GM21737 (cell line): ENCODE measurements around the gene KDM6B.
"Not testable (repeated sequence)": the region's sequence is repeated elsewhere in the genome, so short reads cannot be mapped to it uniquely, and the experiment has no call there.

Experiments used
- ATAC-seq: cut with Tn5 transposase; IDR thresholded peaks from one replicate; pipeline ENCODE4 v1.9.1; 2021; ENCODE audit warnings: mild to moderate bottlenecking, moderate library complexity; ENCODE audit not compliant: unreplicated experiment

The KDM6B gene, protein sequence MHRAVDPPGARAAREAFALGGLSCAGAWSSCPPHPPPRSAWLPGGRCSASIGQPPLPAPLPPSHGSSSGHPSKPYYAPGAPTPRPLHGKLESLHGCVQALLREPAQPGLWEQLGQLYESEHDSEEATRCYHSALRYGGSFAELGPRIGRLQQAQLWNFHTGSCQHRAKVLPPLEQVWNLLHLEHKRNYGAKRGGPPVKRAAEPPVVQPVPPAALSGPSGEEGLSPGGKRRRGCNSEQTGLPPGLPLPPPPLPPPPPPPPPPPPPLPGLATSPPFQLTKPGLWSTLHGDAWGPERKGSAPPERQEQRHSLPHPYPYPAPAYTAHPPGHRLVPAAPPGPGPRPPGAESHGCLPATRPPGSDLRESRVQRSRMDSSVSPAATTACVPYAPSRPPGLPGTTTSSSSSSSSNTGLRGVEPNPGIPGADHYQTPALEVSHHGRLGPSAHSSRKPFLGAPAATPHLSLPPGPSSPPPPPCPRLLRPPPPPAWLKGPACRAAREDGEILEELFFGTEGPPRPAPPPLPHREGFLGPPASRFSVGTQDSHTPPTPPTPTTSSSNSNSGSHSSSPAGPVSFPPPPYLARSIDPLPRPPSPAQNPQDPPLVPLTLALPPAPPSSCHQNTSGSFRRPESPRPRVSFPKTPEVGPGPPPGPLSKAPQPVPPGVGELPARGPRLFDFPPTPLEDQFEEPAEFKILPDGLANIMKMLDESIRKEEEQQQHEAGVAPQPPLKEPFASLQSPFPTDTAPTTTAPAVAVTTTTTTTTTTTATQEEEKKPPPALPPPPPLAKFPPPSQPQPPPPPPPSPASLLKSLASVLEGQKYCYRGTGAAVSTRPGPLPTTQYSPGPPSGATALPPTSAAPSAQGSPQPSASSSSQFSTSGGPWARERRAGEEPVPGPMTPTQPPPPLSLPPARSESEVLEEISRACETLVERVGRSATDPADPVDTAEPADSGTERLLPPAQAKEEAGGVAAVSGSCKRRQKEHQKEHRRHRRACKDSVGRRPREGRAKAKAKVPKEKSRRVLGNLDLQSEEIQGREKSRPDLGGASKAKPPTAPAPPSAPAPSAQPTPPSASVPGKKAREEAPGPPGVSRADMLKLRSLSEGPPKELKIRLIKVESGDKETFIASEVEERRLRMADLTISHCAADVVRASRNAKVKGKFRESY (N-terminal part only)

DNA sequence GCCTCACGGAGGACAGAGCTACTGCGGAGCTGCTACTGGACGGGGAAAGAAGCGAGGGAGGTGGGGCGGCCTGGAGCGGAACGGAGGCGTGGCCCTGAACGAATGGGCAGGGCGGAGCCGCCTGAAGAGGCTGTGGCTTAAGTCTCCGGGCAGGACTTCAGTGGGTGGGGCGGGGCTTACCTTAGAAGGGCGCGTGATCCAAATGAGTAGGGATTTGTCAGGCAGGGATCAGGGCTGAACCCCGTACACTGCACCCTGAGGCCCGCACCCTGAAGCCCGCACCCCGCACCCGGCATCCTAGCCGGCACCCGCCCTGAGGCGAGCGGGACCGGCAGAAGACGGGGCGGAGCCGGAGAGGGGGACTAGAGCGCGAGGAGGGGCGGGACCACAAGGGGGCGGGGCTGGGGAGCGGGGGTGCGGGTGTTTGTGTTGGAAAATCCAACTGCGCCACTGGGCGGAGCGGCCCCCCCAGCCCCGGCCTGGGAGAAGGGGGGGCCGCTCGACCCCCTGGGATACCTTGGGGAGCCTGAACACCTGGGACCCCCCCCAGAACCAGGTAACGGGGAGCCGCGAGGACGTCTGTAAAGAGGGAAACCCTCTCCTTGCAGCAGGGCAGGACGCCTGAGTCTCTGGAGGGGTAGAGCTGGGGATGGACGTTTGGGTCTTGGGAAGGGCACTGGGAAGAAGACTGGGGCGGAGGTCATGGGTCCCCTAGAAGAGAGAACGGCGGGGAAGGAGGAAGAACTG, at the start of gene KDM6B:
Gene KDM6B, plus strand, starts transcription at position 423 of the 747 bp plus-strand sequence. CDS start 11,338 bp downstream, outside the sequence.
- peak; percentile 33 for ATAC-seq

DNA sequence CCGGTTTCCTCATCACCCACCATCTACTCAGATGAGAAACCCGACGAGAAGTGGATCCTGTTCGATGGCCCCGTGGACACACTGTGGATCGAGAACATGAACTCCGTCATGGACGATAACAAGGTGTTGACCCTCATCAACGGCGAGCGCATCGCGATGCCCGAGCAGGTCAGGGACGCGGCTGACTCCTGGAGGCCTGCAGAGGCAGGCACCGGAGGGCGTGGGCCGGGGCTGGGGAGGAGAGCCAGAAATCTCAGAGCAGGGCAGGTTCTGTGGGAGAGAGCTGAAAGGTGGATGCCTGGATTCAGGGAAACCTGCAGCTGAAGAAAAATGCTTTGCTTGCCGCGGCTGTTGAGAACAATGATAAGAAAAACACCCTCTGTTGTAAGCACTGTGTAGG, 47.2 kb upstream of the KDM6B start:
- ATAC-seq, result no peak

DNA sequence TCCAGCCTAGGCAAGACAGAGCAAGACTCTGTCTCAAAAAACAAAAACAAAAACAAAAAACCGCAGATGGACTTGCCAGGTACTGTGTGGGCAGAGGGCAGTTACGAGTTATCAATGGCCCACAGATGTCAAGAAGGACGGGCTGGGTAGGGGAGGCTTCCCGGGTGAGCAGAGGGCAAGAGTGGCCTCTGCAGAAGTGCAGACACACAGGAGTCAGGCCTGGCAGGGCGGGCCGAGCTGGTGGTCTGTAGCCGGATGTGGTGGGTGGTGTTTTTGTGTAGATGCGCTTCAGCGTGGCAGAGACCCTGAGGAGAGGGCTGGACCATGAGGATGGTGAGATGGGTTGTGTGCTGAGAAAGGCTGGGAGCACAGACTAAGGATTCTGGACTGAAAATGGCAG, 44.9 kb upstream of the KDM6B start:
- no peak for ATAC-seq

DNA sequence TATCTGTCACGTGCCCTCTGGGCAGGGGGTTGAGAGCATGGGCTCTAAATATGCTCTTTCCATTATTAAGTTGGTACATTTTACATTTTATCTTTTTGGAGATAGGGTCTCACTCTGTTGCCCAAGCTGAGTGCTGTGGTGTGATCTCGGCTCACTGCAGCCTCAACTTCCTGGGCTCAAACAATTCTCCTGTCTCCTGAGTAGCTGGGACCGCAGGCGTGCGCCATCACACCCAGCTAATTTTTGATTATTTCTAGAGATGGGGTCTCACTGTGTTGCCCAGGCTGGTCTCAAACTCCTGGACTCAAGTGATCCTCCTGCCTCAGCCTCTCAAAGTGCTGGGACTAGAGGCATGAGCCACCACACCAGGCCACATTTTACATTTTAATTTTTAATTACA, 43.9 kb upstream of the KDM6B start:
- ATAC-seq, result no peak

DNA sequence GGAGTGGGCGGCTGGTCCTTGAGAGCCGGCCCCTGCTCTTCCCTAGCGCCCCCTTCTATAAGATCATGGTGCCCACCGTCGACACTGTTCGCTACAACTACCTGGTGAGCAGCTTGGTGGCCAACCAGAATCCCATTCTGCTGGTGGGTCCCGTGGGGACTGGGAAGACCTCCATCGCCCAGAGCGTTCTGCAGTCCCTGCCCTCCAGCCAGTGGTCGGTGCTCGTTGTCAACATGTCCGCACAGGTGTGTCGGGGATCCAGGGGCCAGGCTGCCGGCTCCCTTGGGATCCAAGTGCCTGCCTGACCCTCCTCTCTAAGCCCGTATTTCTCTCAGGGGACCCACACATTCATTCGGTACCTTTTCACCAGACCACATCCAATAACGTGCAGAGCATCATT, 41.4 kb upstream of the KDM6B start:
- ATAC-seq, result no peak

GRCh38 chr17:7794075-7794663, 39.8 kb upstream of the KDM6B start:
- no peak for ATAC-seq

DNA sequence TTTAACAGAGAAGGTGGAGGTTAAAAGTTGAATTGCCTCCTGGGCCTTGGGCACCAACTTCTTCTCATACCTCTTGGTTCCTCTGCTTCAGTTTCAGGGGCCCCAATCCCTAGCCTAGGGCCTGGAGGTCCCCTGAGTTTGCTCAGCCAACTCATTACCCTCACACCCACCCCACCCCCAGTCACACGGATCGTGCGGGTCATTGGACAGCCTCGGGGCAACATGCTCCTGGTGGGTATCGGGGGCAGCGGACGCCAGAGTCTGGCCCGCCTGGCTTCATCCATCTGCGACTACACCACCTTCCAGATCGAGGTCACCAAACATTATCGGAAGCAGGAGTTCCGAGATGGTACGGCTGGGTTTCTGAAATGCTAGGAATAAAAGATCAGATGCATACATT, 36.0 kb upstream of the KDM6B start:
- no peak for ATAC-seq

GRCh38 chr17:7798839-7799238, 35.2 kb upstream of the KDM6B start:
- ATAC-seq, result no peak

DNA sequence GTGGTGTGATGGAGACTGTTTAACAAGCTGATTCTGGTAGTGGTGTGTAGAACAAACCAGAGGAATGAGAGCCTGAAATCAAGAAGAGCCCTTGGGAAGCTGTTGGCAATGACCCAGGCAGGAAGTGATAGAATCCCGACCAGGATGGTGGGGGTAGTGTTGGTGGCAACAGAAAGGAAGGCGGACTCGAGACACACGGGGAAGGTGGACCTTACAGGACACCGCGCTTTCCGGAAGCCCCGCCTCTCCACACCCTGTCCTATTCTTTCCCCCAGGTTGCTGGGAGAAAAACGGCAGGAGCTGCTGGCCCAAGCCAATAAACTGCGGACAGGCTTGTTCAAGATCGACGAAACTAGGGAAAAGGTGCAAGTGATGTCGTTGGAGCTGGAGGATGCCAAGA, 30.0 kb upstream of the KDM6B start:
- ATAC-seq, result no peak

- ATAC-seq, result no peak
Measured at GRCh38 chr17:7806587-7806986, 27.4 kb upstream of the KDM6B start.

DNA sequence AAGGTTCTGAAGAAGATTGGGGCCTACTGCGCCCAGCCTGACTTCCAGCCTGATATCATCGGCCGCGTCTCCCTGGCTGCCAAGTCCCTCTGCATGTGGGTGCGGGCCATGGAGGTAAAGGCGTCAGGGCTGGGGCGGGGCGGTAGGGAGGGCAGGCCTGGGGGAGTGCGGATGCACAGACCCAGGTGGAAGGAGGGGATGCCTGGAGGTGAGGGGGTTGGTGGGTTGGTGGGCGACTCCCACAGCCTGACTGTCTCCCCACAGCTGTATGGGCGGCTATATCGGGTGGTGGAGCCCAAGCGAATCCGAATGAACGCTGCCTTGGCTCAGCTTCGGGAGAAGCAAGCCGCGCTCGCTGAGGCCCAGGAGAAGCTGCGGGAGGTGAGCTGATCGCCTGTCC, 26.8 kb upstream of the KDM6B start:
- no peak for ATAC-seq

- no peak for ATAC-seq
Measured at GRCh38 chr17:7809086-7809790, 24.8 kb upstream of the KDM6B start.

- not testable (repeated sequence) for ATAC-seq
Measured at GRCh38 chr17:7809791-7810343, 24.1 kb upstream of the KDM6B start.

DNA sequence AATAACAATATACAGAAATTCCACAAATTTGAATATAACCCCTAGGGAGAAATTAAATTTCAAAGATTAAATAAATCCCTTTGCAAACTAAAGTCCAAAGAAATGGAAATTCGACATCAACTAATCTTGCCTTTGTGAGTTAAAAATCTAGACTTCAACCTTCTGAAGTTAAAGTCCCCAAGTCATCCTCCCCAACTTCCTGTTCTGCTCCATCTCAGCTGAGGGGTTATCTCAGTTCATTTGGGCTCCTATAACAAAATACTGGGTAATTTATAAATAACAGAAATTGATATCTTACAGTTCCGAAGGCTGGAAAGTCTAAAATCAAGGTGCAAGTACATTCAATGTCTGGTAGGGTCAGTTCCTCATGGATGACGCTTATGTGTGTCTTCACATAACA, 22.8 kb upstream of the KDM6B start:
- no peak for ATAC-seq

- ATAC-seq, result no peak
Measured at GRCh38 chr17:7814969-7815368, 19.0 kb upstream of the KDM6B start.

- ATAC-seq, result no peak
Measured at GRCh38 chr17:7816926-7817642, 16.9 kb upstream of the KDM6B start.

GRCh38 chr17:7817643-7817964, 16.4 kb upstream of the KDM6B start:
- no peak for ATAC-seq

GRCh38 chr17:7818026-7818425, 16.0 kb upstream of the KDM6B start:
- ATAC-seq, result no peak
